SK-N-DZ (cell line): Measurements from ENCODE around the gene RCOR3. TPM values are rescaled to one million over a fixed set of nuclear protein-coding genes. Genes with fewer than 3 reads are reported as not detected.
"Not testable (repeated sequence)": the region's sequence is repeated elsewhere in the genome, so short reads cannot be mapped to it uniquely, and the experiment has no call there.

Source experiments
- DNase-seq: peaks from one replicate; pipeline ENCODE4 v3.0.0-alpha.2; 2015; ENCODE audit warnings: low spot score
- polyA plus RNA-seq, 2 experiments: library from polyadenylated mRNA; depleted of rRNA; stranded (reverse); fragments of >200 nt; gene quantifications; 2 replicates each; pipeline ENCODE4 v1.2.3, GENCODE V29; 2014

Gene RCOR3
- 18.9 and 20.0 TPM in 2 replicates for polyA plus RNA-seq (2014; cell fraction: cytosol; rRNA removed)
- polyA plus RNA-seq (2014; cell fraction: nucleus; rRNA removed) = 71.1 and 82.5 TPM in 2 replicates

DNA sequence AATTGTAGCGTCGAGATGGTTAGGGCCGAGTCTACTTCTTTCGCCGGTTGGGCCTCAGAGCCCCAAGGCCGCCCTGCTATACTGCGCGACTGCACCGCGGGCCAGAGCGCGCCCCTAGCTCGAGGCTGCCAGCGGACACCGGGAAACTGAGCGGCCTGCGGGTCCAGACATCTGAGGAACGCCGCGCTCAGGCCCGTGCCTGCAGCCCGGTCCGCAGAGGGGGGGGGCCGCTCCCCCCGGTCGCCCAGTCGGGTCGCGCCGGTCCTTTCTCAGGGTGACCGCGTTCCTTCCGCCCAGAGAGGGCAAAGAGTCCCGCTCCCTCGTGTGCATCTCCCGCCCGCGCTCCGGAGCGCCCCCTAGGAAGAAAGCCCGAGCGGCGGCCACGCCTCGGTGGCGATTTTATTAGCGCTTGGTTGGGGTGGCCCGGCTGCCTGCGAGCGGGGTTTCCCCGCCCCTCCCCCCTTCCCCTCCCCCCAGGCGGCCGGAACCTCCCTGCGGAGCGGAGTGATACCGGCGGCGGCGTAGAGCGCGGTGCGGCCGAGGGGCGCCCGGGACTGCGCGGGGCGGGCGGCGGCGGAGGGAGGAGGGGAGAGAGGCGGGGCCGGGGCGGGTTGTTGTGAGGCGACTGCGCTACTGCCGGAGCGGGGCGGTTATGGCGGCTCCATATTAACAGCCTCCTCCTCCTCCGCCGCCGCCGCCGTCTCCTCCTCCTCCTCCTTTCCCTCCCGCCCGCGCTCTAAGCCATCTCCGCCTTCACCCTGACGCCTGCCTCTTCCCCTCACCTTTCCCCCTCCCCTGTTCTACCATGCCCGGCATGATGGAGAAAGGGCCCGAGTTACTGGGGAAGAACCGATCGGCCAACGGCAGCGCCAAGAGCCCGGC lies at the start of gene RCOR3:
TSS of gene RCOR3 (plus strand) at position 611 of the 882 bp plus-strand sequence. CDS start at position 806, 195 bp downstream.
- DNase-seq = peak; percentile 90

GRCh38 chr1:211210052-211210451 lies 49.1 kb upstream of the RCOR3 start:
- DNase-seq = no peak

DNA sequence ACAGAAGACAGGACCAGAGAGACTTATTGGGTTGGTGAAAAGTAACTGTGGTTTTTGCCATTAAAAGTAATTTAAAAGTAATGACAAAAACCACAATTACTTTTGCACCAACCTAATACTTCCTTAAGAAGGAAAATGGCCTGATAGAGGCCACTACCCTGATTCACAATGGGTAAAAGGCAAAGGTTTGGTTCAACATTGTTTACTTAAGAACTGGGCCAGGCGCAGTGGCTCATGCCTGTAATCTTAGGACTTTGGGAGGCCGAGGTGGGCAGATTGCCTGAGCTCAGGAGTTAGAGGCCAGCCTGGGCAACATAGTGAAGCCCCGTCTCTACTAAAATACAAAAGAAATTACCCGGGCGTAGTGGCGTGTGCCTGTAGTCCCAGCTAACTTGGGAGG lies 48.2 kb upstream of the RCOR3 start:
- no peak for DNase-seq

- DNase-seq = no peak
These were observed 45.5 kb upstream of the RCOR3 start for GRCh38 chr1:211213702-211214101.

DNA sequence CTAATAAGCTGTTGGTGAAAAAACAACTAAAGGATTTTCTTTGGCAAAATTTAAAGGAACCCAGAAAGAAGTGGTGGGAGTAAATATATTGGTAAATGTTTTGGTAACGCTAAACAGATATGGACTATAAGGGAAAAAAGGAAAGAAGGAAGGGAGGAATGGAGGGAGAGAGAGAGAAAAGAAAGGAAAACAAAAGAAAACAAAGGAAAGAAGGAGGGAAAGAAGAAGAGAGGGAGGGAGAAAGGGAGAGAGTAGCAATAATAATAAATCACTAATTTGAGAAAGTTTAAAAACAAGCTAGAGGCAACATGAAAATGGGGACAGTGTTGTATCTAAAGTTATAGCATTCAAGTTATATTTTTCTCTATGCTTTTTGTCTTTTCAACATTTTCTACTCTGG lies 43.6 kb upstream of the RCOR3 start:
- DNase-seq = no peak

DNA sequence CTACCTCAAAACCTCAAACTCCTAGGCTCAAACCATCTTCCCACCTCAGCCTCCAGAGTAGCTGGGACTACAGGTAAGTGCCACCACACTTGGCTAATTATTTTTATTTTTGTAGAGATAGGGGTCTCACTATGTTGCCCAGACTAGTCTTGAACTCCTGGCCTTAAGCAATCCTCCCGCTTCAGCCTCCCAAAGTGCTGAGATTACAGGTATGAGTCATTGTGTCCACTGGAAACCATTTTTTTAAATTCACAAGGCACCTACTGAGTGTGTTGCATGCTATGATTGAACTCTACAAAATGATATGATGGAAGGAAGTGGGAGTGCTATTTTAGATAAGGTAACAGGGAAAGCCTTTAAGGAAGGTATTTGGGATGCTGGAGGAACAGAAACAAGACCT lies 41.8 kb upstream of the RCOR3 start:
- no peak for DNase-seq

GRCh38 chr1:211222469-211223234 lies 36.5 kb upstream of the RCOR3 start:
- DNase-seq = not testable (repeated sequence)

- DNase-seq = not testable (repeated sequence)
These were observed 30.4 kb upstream of the RCOR3 start for GRCh38 chr1:211228573-211229364.

- DNase-seq = no peak
These were observed 29.8 kb upstream of the RCOR3 start for GRCh38 chr1:211229365-211229759.

GRCh38 chr1:211231873-211232272 lies 27.3 kb upstream of the RCOR3 start:
- no peak for DNase-seq

DNA sequence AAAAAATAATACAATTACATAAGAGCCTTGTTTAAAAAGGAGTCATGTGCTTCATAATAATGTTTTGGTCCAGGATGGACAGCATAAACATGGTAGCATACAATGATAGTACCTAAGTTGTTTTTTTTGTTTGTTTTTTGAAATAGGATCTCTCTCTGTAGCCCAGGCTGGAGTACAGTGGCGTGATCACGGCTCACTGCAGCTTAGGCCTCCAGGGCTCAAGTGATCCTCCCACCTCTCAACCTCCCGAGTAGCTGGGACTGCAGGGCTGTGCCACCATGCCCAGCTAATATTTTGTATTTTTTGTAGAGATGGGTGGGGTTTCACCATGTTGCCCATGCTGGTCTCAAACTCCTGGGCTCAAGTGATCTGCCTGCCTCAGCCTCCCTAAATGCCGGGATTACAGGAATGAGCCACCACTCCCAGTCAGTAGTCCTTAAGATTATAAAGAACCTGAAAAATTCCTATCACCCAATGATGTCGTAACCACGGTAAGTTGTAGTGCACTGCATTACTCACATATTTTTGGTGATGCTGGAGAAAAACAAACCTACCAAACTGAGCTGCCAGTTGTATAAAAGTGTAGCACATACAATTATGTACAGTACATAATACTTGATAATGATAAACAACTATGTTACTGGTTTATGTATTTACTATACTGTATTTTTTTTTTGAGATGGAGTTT lies 22.4 kb upstream of the RCOR3 start:
- no peak for DNase-seq

DNA sequence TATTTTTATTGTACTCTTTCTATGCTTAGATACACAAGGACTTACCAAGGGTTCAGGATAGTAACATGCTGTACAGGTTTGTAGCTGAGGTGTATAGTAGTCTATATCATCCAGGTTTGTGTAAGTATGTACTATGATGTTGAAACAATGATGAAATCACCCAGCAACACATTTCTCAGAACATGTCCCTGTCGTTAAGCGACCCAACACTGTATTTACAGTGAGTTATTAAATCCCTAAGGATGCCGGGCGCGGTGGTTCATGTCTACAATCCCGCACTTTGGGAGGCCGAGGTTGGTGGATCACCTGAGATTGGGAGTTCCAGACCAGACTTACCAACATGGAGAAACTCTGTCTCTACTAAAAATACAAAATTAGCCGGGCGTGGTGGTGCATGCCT lies 21.6 kb upstream of the RCOR3 start:
- no peak for DNase-seq

DNA sequence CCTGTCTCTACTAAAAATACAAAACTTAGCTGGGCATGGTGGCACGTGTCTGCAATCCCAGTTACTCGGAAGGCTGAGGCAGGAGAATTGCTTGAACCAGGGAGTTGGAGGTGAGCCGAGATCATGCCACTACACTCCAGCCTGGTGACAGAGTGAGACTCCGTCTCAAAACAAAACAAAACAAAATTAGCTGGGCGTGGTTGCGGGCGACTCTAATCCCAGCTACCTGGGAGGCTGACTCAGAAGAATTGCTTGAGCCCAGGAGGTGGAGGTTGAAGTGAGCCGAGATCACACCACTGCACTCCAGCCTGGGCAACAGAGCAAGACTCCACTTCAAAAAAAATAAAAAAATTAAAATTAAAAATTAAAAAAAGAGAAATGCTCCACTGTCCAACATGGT lies 18.6 kb upstream of the RCOR3 start:
- not testable (repeated sequence) for DNase-seq

GRCh38 chr1:211241071-211241470 lies 18.1 kb upstream of the RCOR3 start:
- no peak for DNase-seq

GRCh38 chr1:211243639-211244038 lies 15.5 kb upstream of the RCOR3 start:
- not testable (repeated sequence) for DNase-seq

DNA sequence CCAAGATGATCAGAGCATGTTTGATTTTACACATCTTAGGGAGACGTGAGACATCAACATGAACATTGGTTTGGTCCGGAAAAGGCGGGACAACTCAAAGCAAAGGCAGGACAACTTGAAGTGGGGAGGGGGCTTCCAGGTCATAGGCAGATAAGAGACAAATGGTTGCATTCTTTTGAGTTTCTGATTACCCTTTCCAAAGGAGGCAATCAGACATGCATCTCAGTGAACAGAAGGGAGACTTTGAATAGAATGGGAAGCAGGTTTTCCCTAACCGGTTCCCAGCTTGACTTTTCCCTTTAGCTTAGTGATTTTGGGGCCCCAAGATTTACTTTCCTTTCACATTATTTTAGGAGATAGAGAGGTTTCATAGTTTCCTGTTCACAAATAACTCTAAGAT lies 12.6 kb upstream of the RCOR3 start:
- DNase-seq = not testable (repeated sequence)

DNA sequence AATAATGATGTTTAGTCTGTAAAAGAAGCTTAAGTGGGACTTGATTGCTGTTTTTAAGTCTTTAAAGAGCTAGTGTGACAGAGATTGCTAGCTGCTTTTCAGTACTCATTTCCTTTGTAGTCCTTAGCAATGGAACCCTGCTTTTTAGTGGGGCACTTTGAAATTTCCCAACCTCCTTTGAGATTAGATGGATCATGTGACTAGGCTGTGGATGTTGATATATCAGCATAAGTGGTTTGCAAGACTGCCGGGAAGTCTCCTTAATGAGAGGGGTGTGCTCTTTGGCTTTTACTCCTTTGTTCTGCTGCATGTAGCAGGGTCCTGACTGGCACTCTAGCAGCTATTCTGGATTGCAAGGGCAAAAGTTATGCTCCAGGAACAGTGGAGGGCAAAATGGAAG lies 11.2 kb upstream of the RCOR3 start:
- no peak for DNase-seq

DNA sequence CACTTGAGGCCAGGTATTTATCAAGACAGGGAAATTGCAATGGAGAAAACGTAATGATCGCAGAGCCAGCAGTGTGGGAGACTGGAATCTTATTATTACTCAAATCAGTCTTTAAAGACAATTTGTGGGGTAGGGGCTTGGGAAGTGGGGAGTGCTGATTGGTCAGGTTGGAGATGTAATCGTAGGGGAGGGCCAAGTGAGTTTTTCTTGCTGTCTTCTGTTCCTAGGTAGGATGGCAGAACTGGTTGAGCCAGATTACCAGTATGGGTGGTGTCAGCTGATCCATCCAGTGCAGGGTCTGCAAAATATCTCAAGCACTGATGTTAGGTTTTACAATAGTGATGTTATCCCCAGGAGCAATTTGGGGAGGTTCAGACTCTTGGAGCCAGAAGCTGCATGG lies 9.6 kb upstream of the RCOR3 start:
- not testable (repeated sequence) for DNase-seq

DNA sequence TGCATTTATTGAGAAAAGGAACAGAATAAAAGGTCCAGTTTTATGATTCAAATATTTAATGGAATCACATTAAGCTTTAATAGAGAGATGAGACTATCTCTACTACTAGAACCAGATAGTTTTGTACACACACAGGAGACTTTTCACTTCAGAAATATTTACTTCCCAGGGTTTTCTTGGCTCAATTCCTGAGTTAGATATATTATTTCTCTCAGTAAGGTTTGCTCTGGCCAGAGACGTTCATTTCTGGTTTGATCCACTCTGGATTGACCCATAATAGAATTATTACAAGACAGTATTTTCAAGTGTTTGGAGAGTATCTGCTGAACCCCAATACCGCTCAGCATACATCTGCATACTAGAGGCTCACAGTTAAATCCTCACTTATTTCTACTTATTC lies 1.3 kb upstream of the RCOR3 start:
- peak; percentile 5 for DNase-seq

- peak; percentile 79 for DNase-seq
These were observed 833 bp upstream of the RCOR3 start for GRCh38 chr1:211258310-211258755.

- no peak for DNase-seq
These were observed 516 bp downstream of the RCOR3 start for GRCh38 chr1:211259638-211260126.
